Measurements from ENCODE around the gene NLK. TPM values are rescaled to one million over a fixed set of nuclear protein-coding genes. Genes with fewer than 3 reads are reported as not detected.
A peak's percentile ranks its signal among the peaks of the same experiment; 100 is the strongest.

The NLK gene
- total RNA-seq, 1 donor from 2014 or later: 30.6 TPM

DNA sequence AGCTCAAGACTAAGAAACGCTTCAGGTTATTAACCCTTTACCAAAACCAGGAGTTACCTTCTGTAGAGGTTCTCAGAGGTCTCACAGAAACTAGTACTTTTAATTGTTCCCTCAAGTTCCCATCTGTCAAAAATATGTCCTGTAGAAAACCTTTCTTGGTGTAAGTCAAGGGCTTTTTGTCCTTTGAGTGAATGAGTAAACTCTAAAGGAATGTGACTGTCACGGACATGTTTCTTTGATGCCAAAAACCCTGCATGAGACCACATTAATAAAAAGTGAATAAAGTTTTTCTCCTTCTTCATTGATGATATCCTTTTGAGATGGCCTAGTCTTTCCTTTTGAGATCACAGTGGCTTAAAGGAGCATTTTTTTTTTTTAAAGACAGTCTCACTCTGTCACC is 102.9 kb downstream of the NLK start:
- FAIRE-seq: no peak

DNA sequence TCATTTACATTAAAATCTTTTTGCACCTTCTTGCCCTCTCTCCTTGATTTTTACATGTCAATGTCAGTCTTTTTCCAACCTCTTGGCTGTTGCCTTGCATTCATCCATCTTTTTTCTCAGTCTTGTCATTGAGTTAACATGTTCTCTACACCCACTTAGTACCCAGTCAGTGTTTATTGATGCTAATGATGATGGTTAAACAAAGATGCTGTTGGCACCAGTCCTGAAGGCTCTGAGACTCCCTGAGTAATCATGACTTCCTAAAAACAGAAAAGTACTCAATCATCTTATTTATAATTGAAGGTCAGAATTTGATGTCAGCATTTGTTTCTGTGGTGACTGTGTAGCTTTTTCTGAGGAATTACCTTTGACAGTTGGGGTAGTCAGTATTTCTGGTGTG is 104.5 kb downstream of the NLK start:
- Histone ChIP-seq H3K9ac (ENCODE audit: low read length) (no peak overlapping the region), H3K27ac (ENCODE audit: low read depth, low read length) (no peak overlapping the region), H4K20me1 (ENCODE audit: insufficient read depth, low read length) (no peaks in the 10 kb centered on the region), H3K4me1 (ENCODE audit: insufficient read depth, low read length) (no peaks in the 10 kb centered on the region), H3K79me2 (ENCODE audit: insufficient read depth, low read length) (no peaks in the 10 kb centered on the region), H3K36me3 (ENCODE audit: insufficient read depth, low read length) (no peaks in the 10 kb centered on the region), H3K4me2 (ENCODE audit: low read length) (no peak overlapping the region), H2AFZ (ENCODE audit: low read depth, low read length) (no peak overlapping the region), H3K27me3 (ENCODE audit: insufficient read depth, low read length) (no peaks in the 10 kb centered on the region), H3K9me3 (ENCODE audit: insufficient read depth, low read depth, low read length) (no peaks in the 10 kb centered on the region), H3K4me3 (ENCODE audit: insufficient read depth, low read depth, low read length) (no peak overlapping the region)
- Mint-ChIP-seq H3K27me3 (ENCODE audit: low read depth, unreplicated experiment) (no peaks in the 10 kb centered on the region), H3K9me3 (ENCODE audit: unreplicated experiment) (no peaks in the 10 kb centered on the region), H3K4me1 (ENCODE audit: low read depth, unreplicated experiment) (no peaks in the 10 kb centered on the region), H3K36me3 (ENCODE audit: low read depth, unreplicated experiment) (peaks cover 3% of the 10 kb centered on the region), H3K27ac (ENCODE audit: unreplicated experiment) (no peak overlapping the region), H3K4me3 (ENCODE audit: unreplicated experiment) (no peak overlapping the region)
- no peak for FAIRE-seq
- DNase-seq (ENCODE audit: low read depth): no peak
- TF ChIP-seq, protein P1, sequence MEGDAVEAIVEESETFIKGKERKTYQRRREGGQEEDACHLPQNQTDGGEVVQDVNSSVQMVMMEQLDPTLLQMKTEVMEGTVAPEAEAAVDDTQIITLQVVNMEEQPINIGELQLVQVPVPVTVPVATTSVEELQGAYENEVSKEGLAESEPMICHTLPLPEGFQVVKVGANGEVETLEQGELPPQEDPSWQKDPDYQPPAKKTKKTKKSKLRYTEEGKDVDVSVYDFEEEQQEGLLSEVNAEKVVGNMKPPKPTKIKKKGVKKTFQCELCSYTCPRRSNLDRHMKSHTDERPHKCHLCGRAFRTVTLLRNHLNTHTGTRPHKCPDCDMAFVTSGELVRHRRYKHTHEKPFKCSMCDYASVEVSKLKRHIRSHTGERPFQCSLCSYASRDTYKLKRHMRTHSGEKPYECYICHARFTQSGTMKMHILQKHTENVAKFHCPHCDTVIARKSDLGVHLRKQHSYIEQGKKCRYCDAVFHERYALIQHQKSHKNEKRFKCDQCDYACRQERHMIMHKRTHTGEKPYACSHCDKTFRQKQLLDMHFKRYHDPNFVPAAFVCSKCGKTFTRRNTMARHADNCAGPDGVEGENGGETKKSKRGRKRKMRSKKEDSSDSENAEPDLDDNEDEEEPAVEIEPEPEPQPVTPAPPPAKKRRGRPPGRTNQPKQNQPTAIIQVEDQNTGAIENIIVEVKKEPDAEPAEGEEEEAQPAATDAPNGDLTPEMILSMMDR (IDR thresholded peaks at IDR 0.05; ENCODE audit: insufficient read depth, low read depth, low read length): no peak
- no peak for TF ChIP-seq EZH2 (IDR thresholded peaks at IDR 0.05; ENCODE audit: insufficient read depth, low read length)

More for the DNA sequence above, 102.9 kb downstream of the NLK start:
- no peaks in the 10 kb centered on the region for H3K4me1 Mint-ChIP-seq (ENCODE audit: low read depth, unreplicated experiment)
- no peaks in the 10 kb centered on the region for H3K27me3 ChIP-seq (ENCODE audit: insufficient read depth, low read length)
- no peaks in the 10 kb centered on the region for H3K4me1 ChIP-seq (ENCODE audit: insufficient read depth, low read length)
- H3K27me3 Mint-ChIP-seq (ENCODE audit: low read depth, unreplicated experiment): no peaks in the 10 kb centered on the region
- H4K20me1 ChIP-seq (ENCODE audit: insufficient read depth, low read length): peaks cover 3% of the 10 kb centered on the region
- no peak overlapping the region for H3K4me3 ChIP-seq (ENCODE audit: insufficient read depth, low read depth, low read length)
- no peaks in the 10 kb centered on the region for H3K79me2 ChIP-seq (ENCODE audit: insufficient read depth, low read length)
- no peaks in the 10 kb centered on the region for H3K36me3 ChIP-seq (ENCODE audit: insufficient read depth, low read length)
- no peaks in the 10 kb centered on the region for H3K9me3 Mint-ChIP-seq (ENCODE audit: unreplicated experiment)
- TF ChIP-seq, protein P1 (IDR thresholded peaks at IDR 0.05; ENCODE audit: insufficient read depth, low read depth, low read length): no peak
- TF ChIP-seq EZH2 (IDR thresholded peaks at IDR 0.05; ENCODE audit: insufficient read depth, low read length): no peak
- no peaks in the 10 kb centered on the region for H3K9me3 ChIP-seq (ENCODE audit: insufficient read depth, low read depth, low read length)
- H3K27ac Mint-ChIP-seq (ENCODE audit: unreplicated experiment): no peak overlapping the region
- no peak overlapping the region for H3K27ac ChIP-seq (ENCODE audit: low read depth, low read length)
- H3K36me3 Mint-ChIP-seq (ENCODE audit: low read depth, unreplicated experiment): peaks cover 1% of the 10 kb centered on the region
- DNase-seq (ENCODE audit: low read depth): peak; percentile 44
- H3K9ac ChIP-seq (ENCODE audit: low read length): no peak overlapping the region
- no peak overlapping the region for H3K4me2 ChIP-seq (ENCODE audit: low read length)
- H3K4me3 Mint-ChIP-seq (ENCODE audit: unreplicated experiment): no peak overlapping the region
- no peak overlapping the region for H2AFZ ChIP-seq (ENCODE audit: low read depth, low read length)

DNA sequence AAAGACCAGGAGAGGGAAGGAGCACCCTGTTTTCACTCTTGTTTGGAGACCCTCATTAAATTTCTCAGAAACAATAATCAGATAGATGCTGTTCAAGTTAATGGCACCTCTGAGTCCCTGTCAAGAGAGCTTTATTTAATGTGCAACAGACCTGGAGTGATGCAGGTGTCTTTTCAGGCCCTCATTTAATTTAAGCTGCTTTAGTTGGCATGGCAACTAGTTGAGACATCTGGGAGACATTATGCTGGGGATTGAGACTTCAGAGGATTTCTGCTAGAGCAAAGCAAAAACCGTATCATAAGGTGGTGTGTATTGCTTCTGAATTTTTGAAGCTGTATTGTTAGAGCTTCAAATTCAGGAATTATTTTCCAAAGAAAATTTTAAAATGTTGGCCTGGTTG is 108.5 kb downstream of the NLK start:
- no peaks in the 10 kb centered on the region for H3K4me1 Mint-ChIP-seq (ENCODE audit: low read depth, unreplicated experiment)
- FAIRE-seq: no peak
- H3K4me3 ChIP-seq (ENCODE audit: insufficient read depth, low read depth, low read length): no peak overlapping the region
- H3K27me3 Mint-ChIP-seq (ENCODE audit: low read depth, unreplicated experiment): no peaks in the 10 kb centered on the region
- no peaks in the 10 kb centered on the region for H3K4me1 ChIP-seq (ENCODE audit: insufficient read depth, low read length)
- no peaks in the 10 kb centered on the region for H3K27me3 ChIP-seq (ENCODE audit: insufficient read depth, low read length)
- H3K36me3 Mint-ChIP-seq (ENCODE audit: low read depth, unreplicated experiment): peaks cover 1% of the 10 kb centered on the region
- H3K9me3 Mint-ChIP-seq (ENCODE audit: unreplicated experiment): no peaks in the 10 kb centered on the region
- H3K9ac ChIP-seq (ENCODE audit: low read length): no peak overlapping the region
- no peak for DNase-seq (ENCODE audit: low read depth)
- H3K9me3 ChIP-seq (ENCODE audit: insufficient read depth, low read depth, low read length): no peaks in the 10 kb centered on the region
- TF ChIP-seq, protein P1 (IDR thresholded peaks at IDR 0.05; ENCODE audit: insufficient read depth, low read depth, low read length): no peak
- no peak for TF ChIP-seq EZH2 (IDR thresholded peaks at IDR 0.05; ENCODE audit: insufficient read depth, low read length)
- no peaks in the 10 kb centered on the region for H4K20me1 ChIP-seq (ENCODE audit: insufficient read depth, low read length)
- H3K79me2 ChIP-seq (ENCODE audit: insufficient read depth, low read length): no peaks in the 10 kb centered on the region
- no peak overlapping the region for H2AFZ ChIP-seq (ENCODE audit: low read depth, low read length)
- no peak overlapping the region for H3K27ac ChIP-seq (ENCODE audit: low read depth, low read length)
- H3K4me3 Mint-ChIP-seq (ENCODE audit: unreplicated experiment): no peak overlapping the region
- no peak overlapping the region for H3K4me2 ChIP-seq (ENCODE audit: low read length)
- H3K36me3 ChIP-seq (ENCODE audit: insufficient read depth, low read length): no peaks in the 10 kb centered on the region
- H3K27ac Mint-ChIP-seq (ENCODE audit: unreplicated experiment): no peak overlapping the region

All from astrocyte (in vitro differentiated cells and primary cell).